ENCODE data around the gene NRG2.

DNA sequence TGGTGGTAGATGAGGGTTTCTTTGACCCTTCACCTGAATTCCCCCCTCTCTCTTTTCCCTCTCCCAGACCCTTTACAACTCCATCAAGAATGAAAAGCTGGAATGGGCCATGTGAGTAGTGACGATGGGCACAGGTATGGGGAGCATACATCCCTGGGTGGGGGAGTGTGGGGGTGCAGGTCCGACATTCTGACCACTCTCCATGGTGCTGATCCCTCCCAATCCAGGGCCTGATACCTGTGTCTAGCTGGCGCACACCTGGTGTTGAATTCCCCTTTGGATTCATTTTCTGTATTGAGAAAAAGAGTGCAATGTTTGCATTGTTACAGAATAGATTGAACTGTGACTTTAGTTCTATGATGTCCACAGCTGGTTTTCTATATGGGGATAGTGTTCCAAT lies 207.4 kb downstream of the NRG2 start:
- TF ChIP-seq, protein P1, sequence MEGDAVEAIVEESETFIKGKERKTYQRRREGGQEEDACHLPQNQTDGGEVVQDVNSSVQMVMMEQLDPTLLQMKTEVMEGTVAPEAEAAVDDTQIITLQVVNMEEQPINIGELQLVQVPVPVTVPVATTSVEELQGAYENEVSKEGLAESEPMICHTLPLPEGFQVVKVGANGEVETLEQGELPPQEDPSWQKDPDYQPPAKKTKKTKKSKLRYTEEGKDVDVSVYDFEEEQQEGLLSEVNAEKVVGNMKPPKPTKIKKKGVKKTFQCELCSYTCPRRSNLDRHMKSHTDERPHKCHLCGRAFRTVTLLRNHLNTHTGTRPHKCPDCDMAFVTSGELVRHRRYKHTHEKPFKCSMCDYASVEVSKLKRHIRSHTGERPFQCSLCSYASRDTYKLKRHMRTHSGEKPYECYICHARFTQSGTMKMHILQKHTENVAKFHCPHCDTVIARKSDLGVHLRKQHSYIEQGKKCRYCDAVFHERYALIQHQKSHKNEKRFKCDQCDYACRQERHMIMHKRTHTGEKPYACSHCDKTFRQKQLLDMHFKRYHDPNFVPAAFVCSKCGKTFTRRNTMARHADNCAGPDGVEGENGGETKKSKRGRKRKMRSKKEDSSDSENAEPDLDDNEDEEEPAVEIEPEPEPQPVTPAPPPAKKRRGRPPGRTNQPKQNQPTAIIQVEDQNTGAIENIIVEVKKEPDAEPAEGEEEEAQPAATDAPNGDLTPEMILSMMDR (IDR thresholded peaks at IDR 0.05) = no peak
- no peak for TF ChIP-seq CBX2 (IDR thresholded peaks at IDR 0.05; ENCODE audit: borderline replicate concordance, low read depth)
- TF ChIP-seq POLR2A (IDR thresholded peaks at IDR 0.05; ENCODE audit: low read length) = no peak
- no peak for TF ChIP-seq RFX5 (IDR thresholded peaks at IDR 0.05)

Data from A549 (cell line).